T-helper 2 cell treated with Interferon-gamma antibody and Interleukin-4, amounts not matched to agents 5 μg/mL and 100 μg/mL, for 36 hours (primary cell): ENCODE results near the gene HMGCL.
"Not testable (repeated sequence)": the region's sequence is repeated elsewhere in the genome, so short reads cannot be mapped to it uniquely, and the experiment has no call there.

Experiments
- DNase-seq: peaks from one replicate; pipeline ENCODE4 v3.0.0; 2021; ENCODE audit warnings: low spot score
- H3K27ac Mint-ChIP-seq: one replicate; pipeline ENCODE4 v1.8.0; 2021; ENCODE audit warnings: mild to moderate bottlenecking, mixed read lengths
- H3K27me3 Mint-ChIP-seq: one replicate; pipeline ENCODE4 v1.8.0; 2021; ENCODE audit warnings: low read depth, mixed read lengths
- H3K36me3 Mint-ChIP-seq: one replicate; pipeline ENCODE4 v1.8.0; 2021; ENCODE audit warnings: low read depth, mixed read lengths
- H3K4me1 Mint-ChIP-seq: one replicate; pipeline ENCODE4 v1.8.0; 2021; ENCODE audit warnings: low read depth, mixed read lengths
- H3K4me3 Mint-ChIP-seq: one replicate; pipeline ENCODE4 v1.8.0; 2022; ENCODE audit warnings: mild to moderate bottlenecking, moderate library complexity, mixed read lengths
- H3K9me3 Mint-ChIP-seq: one replicate; pipeline ENCODE4 v1.8.0; 2021; ENCODE audit warnings: mixed read lengths

Gene HMGCL

DNA sequence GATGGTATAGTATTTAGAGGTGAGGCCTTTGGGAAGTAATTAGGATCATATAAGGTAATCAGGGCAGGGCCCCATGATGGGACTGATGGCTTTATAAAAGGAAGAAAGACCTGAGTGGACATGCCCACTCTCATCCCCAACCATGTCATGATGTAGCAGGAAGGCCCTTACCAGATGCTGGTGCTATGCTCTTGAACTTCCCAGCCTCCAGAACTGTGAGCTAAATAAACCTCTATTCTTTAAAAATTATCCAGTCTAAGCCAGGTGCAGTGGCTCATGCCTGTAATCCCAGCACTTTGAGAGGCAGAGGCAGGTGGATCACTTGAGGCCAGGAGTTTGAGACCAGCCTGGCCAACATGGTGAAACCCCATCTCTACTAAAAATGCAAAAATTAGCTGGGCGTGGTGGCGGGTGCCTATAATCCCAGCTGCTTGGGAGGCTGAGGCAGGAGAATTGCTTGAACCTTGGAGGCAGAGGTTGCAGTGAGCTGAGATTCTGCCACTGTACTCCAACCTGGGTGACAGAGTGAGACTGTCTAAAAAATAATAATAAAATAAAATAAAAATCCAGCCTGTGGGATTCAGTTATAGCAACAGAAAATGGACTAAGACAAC is 22.4 kb upstream of the HMGCL start:
- peaks cover 20% of the 10 kb centered on the region for H3K36me3 Mint-ChIP-seq
- H3K9me3 Mint-ChIP-seq, H3K4me1 Mint-ChIP-seq, H3K27me3 Mint-ChIP-seq, DNase-seq, H3K27ac Mint-ChIP-seq, H3K4me3 Mint-ChIP-seq: not testable (repeated sequence)

- H3K4me3 Mint-ChIP-seq, result no peak overlapping the region
- no peak for DNase-seq
- peaks cover 8% of the 10 kb centered on the region for H3K9me3 Mint-ChIP-seq
- H3K27ac Mint-ChIP-seq, result no peak overlapping the region
- H3K27me3 Mint-ChIP-seq, result no peaks in the 10 kb centered on the region
- H3K4me1 Mint-ChIP-seq, result no peaks in the 10 kb centered on the region
- H3K36me3 Mint-ChIP-seq, result peaks cover 20% of the 10 kb centered on the region
Observed at GRCh38 chr1:23845163-23845562, 19.9 kb upstream of the HMGCL start.

GRCh38 chr1:23843644-23844043 is 18.4 kb upstream of the HMGCL start:
- Mint-ChIP-seq H3K27me3 (no peaks in the 10 kb centered on the region), H3K4me3 (no peak overlapping the region), H3K36me3 (peaks cover 20% of the 10 kb centered on the region), H3K9me3 (peaks cover 8% of the 10 kb centered on the region), H3K4me1 (no peaks in the 10 kb centered on the region), H3K27ac (no peak overlapping the region)
- no peak for DNase-seq

DNA sequence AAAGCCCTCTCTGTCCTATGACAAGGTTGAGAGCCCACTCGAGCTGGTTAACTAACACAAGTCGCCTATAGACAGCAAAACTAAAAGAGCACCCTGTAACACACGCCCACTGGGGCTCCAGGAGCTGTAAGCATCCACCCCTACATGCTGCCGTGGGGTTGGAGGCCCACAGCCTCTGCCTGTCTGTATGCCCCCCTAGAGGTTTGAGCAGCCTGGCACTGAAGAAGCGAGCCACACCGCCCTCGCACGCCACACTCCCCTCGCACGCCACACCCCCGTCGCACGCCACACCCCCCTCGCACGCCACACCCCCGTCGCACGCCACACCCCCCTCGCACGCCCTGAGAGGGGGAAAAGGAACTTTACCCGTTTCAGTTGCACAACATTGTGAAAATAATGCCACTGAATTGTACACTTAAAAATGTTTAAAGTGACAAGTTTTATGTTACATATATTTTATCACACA is 13.2 kb upstream of the HMGCL start:
- peaks cover 11% of the 10 kb centered on the region for H3K4me1 Mint-ChIP-seq
- DNase-seq, result peak; percentile 56
- H3K27me3 Mint-ChIP-seq, result peaks cover 3% of the 10 kb centered on the region
- no peak overlapping the region for H3K27ac Mint-ChIP-seq
- H3K36me3 Mint-ChIP-seq, result no peaks in the 10 kb centered on the region
- no peaks in the 10 kb centered on the region for H3K9me3 Mint-ChIP-seq
- peak overlapping the region; percentile 83 for H3K4me3 Mint-ChIP-seq

GRCh38 chr1:23837908-23838307 is 12.7 kb upstream of the HMGCL start:
- H3K27me3 Mint-ChIP-seq, result peaks cover 3% of the 10 kb centered on the region
- no peaks in the 10 kb centered on the region for H3K36me3 Mint-ChIP-seq
- peak overlapping the region; percentile 83 for H3K4me3 Mint-ChIP-seq
- H3K4me1 Mint-ChIP-seq, result peaks cover 11% of the 10 kb centered on the region
- no peaks in the 10 kb centered on the region for H3K9me3 Mint-ChIP-seq
- no peak for DNase-seq
- no peak overlapping the region for H3K27ac Mint-ChIP-seq

DNA sequence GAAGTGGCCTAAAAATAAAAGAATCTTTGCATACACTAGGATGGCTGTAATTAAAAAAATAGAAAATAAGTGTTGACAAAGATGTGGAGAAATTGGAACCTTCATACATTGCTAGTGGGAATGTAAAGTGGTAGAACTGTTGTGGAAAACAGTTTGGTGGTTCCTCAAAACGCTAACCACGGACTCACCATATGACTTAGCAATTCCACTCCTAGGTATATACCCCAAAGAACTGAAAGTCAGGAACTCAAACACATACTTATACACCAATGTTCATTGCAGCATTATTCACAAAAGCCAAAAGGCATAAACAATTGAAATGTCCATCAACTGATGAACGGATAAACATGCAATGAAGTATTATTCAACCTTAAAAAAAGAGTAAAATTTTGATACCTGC is 10.8 kb upstream of the HMGCL start:
- Mint-ChIP-seq H3K4me1 (peaks cover 11% of the 10 kb centered on the region), H3K27ac (no peak overlapping the region), H3K36me3 (no peaks in the 10 kb centered on the region), H3K4me3 (no peak overlapping the region), H3K27me3 (peaks cover 5% of the 10 kb centered on the region), H3K9me3 (no peaks in the 10 kb centered on the region)
- DNase-seq, result no peak

GRCh38 chr1:23834156-23834555 is 8.9 kb upstream of the HMGCL start:
- H3K27me3 Mint-ChIP-seq, DNase-seq, H3K36me3 Mint-ChIP-seq, H3K4me3 Mint-ChIP-seq, H3K9me3 Mint-ChIP-seq, H3K27ac Mint-ChIP-seq: not testable (repeated sequence)
- peaks cover 11% of the 10 kb centered on the region for H3K4me1 Mint-ChIP-seq

DNA sequence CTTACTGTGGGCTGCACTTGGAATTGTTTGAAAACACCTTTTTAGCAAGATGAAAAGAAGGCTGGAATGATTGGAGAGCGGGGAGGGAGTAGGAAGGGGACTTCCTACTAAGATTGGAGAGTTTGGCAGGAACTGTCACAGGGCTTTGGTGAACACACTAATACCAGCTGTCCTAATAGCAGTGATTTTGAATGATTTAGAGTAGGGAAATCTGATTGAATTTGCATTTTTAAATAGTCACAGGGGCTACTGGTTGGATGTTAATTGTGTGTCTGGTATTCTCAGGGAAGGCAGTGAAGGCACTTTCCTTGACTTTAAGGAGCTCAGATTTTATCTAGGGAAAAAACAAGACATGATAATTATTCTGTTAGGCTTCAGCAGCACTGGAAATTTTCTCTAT is 2.5 kb upstream of the HMGCL start:
- DNase-seq, result no peak
- Mint-ChIP-seq H3K27me3 (peaks cover 2% of the 10 kb centered on the region), H3K4me3 (no peak overlapping the region), H3K9me3 (no peaks in the 10 kb centered on the region), H3K4me1 (peaks cover 13% of the 10 kb centered on the region), H3K36me3 (peaks cover 2% of the 10 kb centered on the region), H3K27ac (no peak overlapping the region)

DNA sequence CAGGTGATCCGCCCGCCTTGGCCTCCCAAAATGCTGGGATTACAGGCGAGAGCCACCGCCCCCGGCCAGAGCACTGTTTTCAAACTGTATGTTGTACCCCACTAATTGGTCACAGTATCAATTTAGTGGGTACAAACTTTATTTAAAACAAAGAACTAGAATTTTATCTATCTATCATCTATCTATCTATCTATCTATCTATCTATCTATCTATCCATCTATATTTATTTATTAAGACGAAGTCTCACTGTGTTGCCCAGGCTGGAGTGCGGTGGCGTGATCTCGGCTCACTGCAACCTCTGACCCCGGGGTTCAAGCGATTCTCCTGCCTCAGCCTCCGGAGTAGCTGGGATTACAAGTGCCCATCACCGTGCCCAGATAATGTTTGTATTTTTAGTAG is 1.4 kb upstream of the HMGCL start:
- peaks cover 15% of the 10 kb centered on the region for H3K4me1 Mint-ChIP-seq
- H3K9me3 Mint-ChIP-seq, H3K36me3 Mint-ChIP-seq, H3K27me3 Mint-ChIP-seq, H3K27ac Mint-ChIP-seq, DNase-seq, H3K4me3 Mint-ChIP-seq: not testable (repeated sequence)

DNA sequence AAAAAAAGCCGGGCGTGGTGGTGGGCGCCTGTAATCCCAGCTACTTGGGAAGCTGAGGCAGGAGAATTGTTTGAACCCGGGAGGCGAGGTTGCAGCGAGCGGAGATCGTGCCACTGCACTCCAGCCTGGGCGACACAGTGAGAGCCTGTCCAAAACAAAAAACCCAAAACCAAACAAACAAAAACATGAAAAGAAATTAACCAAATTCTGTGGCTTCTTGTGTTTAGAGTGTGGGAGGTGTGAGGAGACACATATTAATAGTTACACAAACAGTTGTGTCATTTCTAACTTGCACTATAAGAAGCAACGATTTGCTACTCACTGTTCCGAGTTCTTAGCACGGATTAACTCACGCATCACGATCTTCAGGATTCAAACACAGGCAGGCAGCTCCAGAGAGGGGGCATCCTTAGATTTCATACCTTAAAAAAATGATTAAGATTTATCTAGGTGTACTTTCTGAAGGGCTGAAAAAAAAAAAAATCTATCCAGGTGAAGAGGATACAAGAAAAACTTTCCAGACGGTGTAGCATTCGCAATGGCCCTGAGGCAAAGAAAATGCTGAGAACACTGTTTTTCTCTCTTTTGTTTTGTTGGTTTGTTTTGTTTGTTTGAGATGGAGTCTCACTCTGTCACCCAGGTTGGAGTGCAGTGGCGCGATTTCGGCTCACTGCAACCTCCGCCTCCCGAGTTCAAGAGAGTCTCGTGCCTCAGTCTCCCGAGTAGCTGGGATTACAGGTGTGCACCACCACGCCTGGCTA is 713 bp upstream of the HMGCL start:
- H3K27me3 Mint-ChIP-seq, result no peaks in the 10 kb centered on the region
- no peak for DNase-seq
- H3K4me3 Mint-ChIP-seq, result peak overlapping the region; percentile 94
- peak overlapping the region; percentile 90 for H3K27ac Mint-ChIP-seq
- peaks cover 15% of the 10 kb centered on the region for H3K4me1 Mint-ChIP-seq
- peaks cover 2% of the 10 kb centered on the region for H3K36me3 Mint-ChIP-seq
- H3K9me3 Mint-ChIP-seq, result no peaks in the 10 kb centered on the region

- Mint-ChIP-seq H3K9me3 (no peaks in the 10 kb centered on the region), H3K36me3 (peaks cover 2% of the 10 kb centered on the region), H3K4me3 (peak overlapping the region; percentile 94), H3K27ac (peak overlapping the region; percentile 90), H3K4me1 (peaks cover 15% of the 10 kb centered on the region), H3K27me3 (no peaks in the 10 kb centered on the region)
- no peak for DNase-seq
Observed at GRCh38 chr1:23824711-23825075, 536 bp downstream of the HMGCL start.

DNA sequence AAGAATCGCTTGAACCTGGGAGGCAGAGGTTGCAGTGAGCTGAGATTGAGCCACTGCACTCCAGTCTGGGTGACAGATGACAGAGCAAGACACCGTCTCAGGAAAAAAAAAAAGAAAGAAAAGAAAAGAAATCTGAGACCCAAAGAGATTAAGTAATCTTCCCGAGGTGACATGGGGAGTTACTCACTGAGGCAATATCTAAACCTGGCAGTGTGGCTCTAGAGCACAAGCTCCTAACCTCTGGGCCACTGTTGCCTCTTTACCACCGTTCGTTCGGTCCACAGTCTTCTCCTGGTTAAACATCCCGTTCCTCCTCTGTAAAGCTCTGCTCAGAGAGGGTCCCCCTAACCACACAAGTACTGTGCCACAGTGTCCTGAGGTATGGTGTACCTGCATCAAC is 1.5 kb downstream of the HMGCL start:
- Mint-ChIP-seq H3K27ac (peak overlapping the region; percentile 60), H3K4me3 (peak overlapping the region; percentile 94), H3K36me3 (peaks cover 2% of the 10 kb centered on the region), H3K27me3 (no peaks in the 10 kb centered on the region), H3K9me3 (no peaks in the 10 kb centered on the region), H3K4me1 (peaks cover 15% of the 10 kb centered on the region)
- DNase-seq, result no peak

GRCh38 chr1:23817633-23818032 is 7.6 kb downstream of the HMGCL start:
- Mint-ChIP-seq H3K9me3 (no peaks in the 10 kb centered on the region), H3K4me3 (no peak overlapping the region), H3K27ac (no peak overlapping the region), H3K36me3 (peaks cover under 1% of the 10 kb centered on the region), H3K27me3 (no peaks in the 10 kb centered on the region), H3K4me1 (peaks cover 2% of the 10 kb centered on the region)
- DNase-seq, result no peak

- no peaks in the 10 kb centered on the region for H3K27me3 Mint-ChIP-seq
- no peak for DNase-seq
- H3K36me3 Mint-ChIP-seq, result peaks cover 4% of the 10 kb centered on the region
- no peak overlapping the region for H3K27ac Mint-ChIP-seq
- no peaks in the 10 kb centered on the region for H3K4me1 Mint-ChIP-seq
- H3K9me3 Mint-ChIP-seq, result no peaks in the 10 kb centered on the region
- H3K4me3 Mint-ChIP-seq, result no peak overlapping the region
Observed at GRCh38 chr1:23816906-23817305, 8.3 kb downstream of the HMGCL start.

- H3K27me3 Mint-ChIP-seq, result no peaks in the 10 kb centered on the region
- no peak overlapping the region for H3K27ac Mint-ChIP-seq
- no peaks in the 10 kb centered on the region for H3K9me3 Mint-ChIP-seq
- no peaks in the 10 kb centered on the region for H3K4me1 Mint-ChIP-seq
- H3K36me3 Mint-ChIP-seq, result peaks cover 4% of the 10 kb centered on the region
- DNase-seq, result no peak
- H3K4me3 Mint-ChIP-seq, result no peak overlapping the region
Observed at GRCh38 chr1:23816361-23816760, 8.9 kb downstream of the HMGCL start.
